ENCODE results near the gene FADS2.

DNA sequence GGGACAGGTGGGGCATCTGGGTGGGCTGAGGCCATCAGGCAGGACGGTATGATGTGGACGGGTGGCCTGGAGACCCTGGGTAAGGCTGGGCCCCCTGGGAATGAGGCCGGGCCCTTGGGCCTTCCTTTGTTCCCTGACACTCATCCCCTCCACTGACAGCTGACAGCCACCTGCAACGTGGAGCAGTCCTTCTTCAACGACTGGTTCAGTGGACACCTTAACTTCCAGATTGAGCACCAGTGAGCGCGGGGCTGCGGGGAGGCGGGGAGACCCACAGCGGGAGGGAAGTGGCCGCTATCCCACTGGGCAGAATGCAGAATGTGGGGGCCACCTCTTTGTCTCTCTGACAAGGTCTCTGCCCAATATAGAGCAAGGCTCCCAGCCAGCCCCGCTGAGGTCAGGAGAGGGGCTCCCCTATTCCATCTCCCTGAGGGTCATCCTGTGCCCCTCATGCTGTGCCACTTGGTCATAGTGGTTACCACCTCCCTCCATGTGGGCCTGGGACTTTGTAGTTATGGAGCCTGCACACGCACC lies 35.5 kb downstream of the FADS2 start:
- TF ChIP-seq, protein P1, sequence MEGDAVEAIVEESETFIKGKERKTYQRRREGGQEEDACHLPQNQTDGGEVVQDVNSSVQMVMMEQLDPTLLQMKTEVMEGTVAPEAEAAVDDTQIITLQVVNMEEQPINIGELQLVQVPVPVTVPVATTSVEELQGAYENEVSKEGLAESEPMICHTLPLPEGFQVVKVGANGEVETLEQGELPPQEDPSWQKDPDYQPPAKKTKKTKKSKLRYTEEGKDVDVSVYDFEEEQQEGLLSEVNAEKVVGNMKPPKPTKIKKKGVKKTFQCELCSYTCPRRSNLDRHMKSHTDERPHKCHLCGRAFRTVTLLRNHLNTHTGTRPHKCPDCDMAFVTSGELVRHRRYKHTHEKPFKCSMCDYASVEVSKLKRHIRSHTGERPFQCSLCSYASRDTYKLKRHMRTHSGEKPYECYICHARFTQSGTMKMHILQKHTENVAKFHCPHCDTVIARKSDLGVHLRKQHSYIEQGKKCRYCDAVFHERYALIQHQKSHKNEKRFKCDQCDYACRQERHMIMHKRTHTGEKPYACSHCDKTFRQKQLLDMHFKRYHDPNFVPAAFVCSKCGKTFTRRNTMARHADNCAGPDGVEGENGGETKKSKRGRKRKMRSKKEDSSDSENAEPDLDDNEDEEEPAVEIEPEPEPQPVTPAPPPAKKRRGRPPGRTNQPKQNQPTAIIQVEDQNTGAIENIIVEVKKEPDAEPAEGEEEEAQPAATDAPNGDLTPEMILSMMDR (IDR thresholded peaks at IDR 0.05), result no peak
- no peak for TF ChIP-seq POLR2AphosphoS5 (IDR thresholded peaks at IDR 0.05)
- TF ChIP-seq EP300 (IDR thresholded peaks at IDR 0.05), result no peak
